Heart right ventricle (tissue), 16 donors: ENCODE results near the gene FOSL1. TPM values are rescaled to one million over a fixed set of nuclear protein-coding genes. Genes with fewer than 3 reads are reported as not detected.
A peak's percentile ranks its signal among the peaks of the same experiment; 100 is the strongest.

Experiments
- ATAC-seq, 8 donors: fragments of 200-7000 bp; cut with Tn5 transposase; one replicate each; pipeline ENCODE4 v1.9.1; 2020; ENCODE audit warnings: mild to moderate bottlenecking in 8 of 8, moderate library complexity in 8 of 8, moderate number of reproducible peaks in 1 of 8
- DNase-seq, 2 donors: peaks; one replicate each; pipeline ENCODE4 v3.0.0-alpha.2; 2020
- H3K27ac ChIP-seq, 10 donors: fragments of 200-600 bp; sonication (generic) in 2 of 10; one replicate each; pipeline versions ENCODE4 v1.5.0 to v1.8.0; 2020 to 2022; ENCODE audit warnings: mild to moderate bottlenecking in 3 of 10
- H3K27me3 ChIP-seq, 7 donors: fragments of 200-600 bp; one replicate each; pipeline ENCODE4 v1.8.0; 2021 to 2022; ENCODE audit warnings: mild to moderate bottlenecking in 2 of 7
- H3K36me3 ChIP-seq, 9 donors: fragments of 200-600 bp; sonication (generic) in 1 of 9; one replicate each; pipeline versions ENCODE4 v1.5.0 to v1.8.0; 2020 to 2022; ENCODE audit warnings: mild to moderate bottlenecking in 2 of 9
- H3K4me1 ChIP-seq, 9 donors: fragments of 200-600 bp; sonication (generic) in 1 of 9; one replicate each; pipeline versions ENCODE4 v1.5.0 to v1.8.0; 2020 to 2022; ENCODE audit warnings: mild to moderate bottlenecking in 4 of 9
- H3K4me3 ChIP-seq, 10 donors: fragments of 200-600 bp; sonication (generic) in 2 of 10; one replicate each; pipeline versions ENCODE4 v1.5.0 to v1.8.0; 2020 to 2022; ENCODE audit warnings: mild to moderate bottlenecking in 7 of 10, moderate library complexity in 2 of 10
- H3K9me3 ChIP-seq, 11 donors: fragments of 200-600 bp in 10 of 11; sonication (generic) in 2 of 11; one replicate each; pipeline versions ENCODE4 v1.5.0 to v1.8.0; 2013 to 2022; ENCODE audit warnings: mild to moderate bottlenecking in 2 of 11, control low read depth in 1 of 11, moderate library complexity in 1 of 11
- WGBS, 2 donors: extraction: QIAGEN DNeasy Blood & Tissue Kit; methylation state at CpG; one replicate each; pipeline ENCODE4 v1.1.7; 2013; ENCODE audit warnings: inconsistent platforms in 1 of 2; 5-methylcytosine and 5-hydroxymethylcytosine counted together
- intact Hi-C, 10 donors: fragments of 100-400 bp; cut with DNase I; formaldehyde crosslinking; loops; one replicate each; pipeline versions ENCODE4 v1.11.1 to v1.14.2; 2022
- polyA plus RNA-seq, 2 donors: library from polyadenylated mRNA; stranded (reverse); fragments of 200-250 nt; gene quantifications; one replicate each; pipeline ENCODE4 v1.2.3, GENCODE V29; 2013
- total RNA-seq, 10 donors: library from RNA; stranded (reverse); fragmentation: NEBNext Ultra II Directional in 3 of 10; extraction: Animal tissue kit (Norgen Biotek cat#: 25700) in 3 of 10; gene quantifications; one replicate each; pipeline versions ENCODE4 v1.2.1 to v1.2.4, GENCODE V29; 2021 to 2023
- TF ChIP-seq, protein P1 (sequence below), 9 donors: fragments of 200-600 bp; sonication (generic) in 2 of 9; IDR thresholded peaks; one replicate each; pipeline versions ENCODE4 v1.5.0 to v1.8.0; 2021 to 2022; ENCODE audit warnings: antibody characterized with exemption in 9 of 9, mild to moderate bottlenecking in 5 of 9, moderate library complexity in 1 of 9
- donor health status: Arrhythmogenic right ventricular cardiomyopathy.
- donor health status: ischemic (EF 13 %, LVEDD 7.1; RV severe dilation, severe dysfunction).
- donor health status: healthy with polysubstance abuse.
- donor health status: DM: no; HTN: yes; CAD: no.
- donor health status: DM: no; HTN: no; CAD: no.
- donor health status: ischemic (EF 25% LVEDD 6.9; RV normal size, moderate dysfunction).
- donor health status: ischemic (EF 25% LVEDD 5.7; RV mildly dilated, moderate dysfunction).
- donor health status: healthy.
- donor health status: DM: yes; HTN: yes; CAD: no.
- donor health status: Ischemic cardiomyopathy.
- donor health status: ischemic (EF 35%, LVEDD 5.7; RV mildly dilated, moderate dysfunction).
- donor health status: nonischemic (EF 11% LVEDD 7.7; RV severe dilation, severe dysfunction).
- donor health status: DM: yes; HTN: yes; CAD: no.
- donor health status: PGD.
- donor health status: ischemic (EF 29% LVEDD 5.4; RV normal size, mild dysfunction).
- donor health status: nonischemic (EF 23%, LVEDD 6.1; RV moderate dilation, normal function).

The FOSL1 gene
- total and polyA plus RNA-seq, 12 donors: 0.31 to 32.8 (median 2.8) TPM; not detected in 2

DNA sequence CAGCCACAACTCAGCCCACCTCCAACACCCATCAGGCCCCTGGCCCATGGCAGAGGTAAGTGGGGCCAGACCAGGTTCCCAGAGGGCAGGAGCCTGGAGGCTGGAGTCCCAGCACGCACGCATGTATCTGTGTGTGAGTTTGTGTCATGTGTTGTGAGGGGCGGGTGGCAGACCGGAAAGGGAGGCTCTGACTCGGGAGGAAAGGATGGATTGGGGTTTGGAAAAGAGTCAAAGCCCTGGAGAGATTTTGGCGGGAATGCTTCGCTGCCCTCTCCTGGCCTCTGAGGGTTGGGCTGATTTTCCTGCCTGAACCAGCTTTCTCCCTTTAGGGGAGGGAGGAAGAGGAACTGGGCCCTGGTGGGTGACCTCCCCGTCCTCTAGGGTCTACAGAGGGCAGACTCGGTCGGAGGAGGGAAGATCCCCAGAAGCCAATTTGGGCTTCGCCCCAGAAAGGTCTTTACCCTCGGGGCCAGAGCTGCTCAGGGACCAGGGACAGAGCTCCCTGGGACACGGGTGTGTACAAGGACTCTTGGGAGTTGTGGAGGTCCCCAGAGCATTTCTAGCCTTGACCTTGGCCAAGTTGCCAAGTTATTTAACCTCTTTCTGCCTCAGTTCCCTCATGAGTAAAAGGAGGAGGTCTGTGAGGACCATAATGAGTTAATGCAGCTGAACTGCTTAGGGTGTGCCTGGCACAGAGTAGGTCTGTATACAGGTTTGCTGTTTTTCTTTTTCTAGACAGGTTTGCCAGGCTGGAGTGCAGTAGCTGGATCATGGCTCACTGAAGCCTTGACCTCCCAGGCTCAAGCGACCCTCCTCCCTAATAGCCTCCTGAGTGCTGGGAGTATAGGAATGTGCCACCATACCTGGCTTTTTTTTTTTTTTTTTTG lies 11.7 kb upstream of the FOSL1 start:
- H3K36me3 ChIP-seq: peaks cover 0 to under 1% (median 0%) of the 10 kb centered on the region in 9 donors
- peak overlapping the region in 1 of 10 donors; percentile 6 for H3K4me3 ChIP-seq
- peak in 1 of 2 donors; percentile 64 for DNase-seq
- no peaks in the 10 kb centered on the region for H3K9me3 ChIP-seq
- ATAC-seq: peak; percentile 11 to 73 (median 46)
- H3K27ac ChIP-seq: peak overlapping the region in 6 of 10 donors; percentile 9 to 61 (median 38)
- WGBS, 2 donors: 19 to 26% methylated on average over 14 of the region's 14 CpGs
- intact Hi-C loops: no loop called here
- peaks cover 25 to 46% (median 38%) of the 10 kb centered on the region in 9 donors for H3K4me1 ChIP-seq
- TF ChIP-seq, protein P1, sequence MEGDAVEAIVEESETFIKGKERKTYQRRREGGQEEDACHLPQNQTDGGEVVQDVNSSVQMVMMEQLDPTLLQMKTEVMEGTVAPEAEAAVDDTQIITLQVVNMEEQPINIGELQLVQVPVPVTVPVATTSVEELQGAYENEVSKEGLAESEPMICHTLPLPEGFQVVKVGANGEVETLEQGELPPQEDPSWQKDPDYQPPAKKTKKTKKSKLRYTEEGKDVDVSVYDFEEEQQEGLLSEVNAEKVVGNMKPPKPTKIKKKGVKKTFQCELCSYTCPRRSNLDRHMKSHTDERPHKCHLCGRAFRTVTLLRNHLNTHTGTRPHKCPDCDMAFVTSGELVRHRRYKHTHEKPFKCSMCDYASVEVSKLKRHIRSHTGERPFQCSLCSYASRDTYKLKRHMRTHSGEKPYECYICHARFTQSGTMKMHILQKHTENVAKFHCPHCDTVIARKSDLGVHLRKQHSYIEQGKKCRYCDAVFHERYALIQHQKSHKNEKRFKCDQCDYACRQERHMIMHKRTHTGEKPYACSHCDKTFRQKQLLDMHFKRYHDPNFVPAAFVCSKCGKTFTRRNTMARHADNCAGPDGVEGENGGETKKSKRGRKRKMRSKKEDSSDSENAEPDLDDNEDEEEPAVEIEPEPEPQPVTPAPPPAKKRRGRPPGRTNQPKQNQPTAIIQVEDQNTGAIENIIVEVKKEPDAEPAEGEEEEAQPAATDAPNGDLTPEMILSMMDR (IDR thresholded peaks at IDR 0.05): peak in 8 of 9 donors; percentile 7 to 62 (median 40)
- H3K27me3 ChIP-seq: no peaks in the 10 kb centered on the region

DNA sequence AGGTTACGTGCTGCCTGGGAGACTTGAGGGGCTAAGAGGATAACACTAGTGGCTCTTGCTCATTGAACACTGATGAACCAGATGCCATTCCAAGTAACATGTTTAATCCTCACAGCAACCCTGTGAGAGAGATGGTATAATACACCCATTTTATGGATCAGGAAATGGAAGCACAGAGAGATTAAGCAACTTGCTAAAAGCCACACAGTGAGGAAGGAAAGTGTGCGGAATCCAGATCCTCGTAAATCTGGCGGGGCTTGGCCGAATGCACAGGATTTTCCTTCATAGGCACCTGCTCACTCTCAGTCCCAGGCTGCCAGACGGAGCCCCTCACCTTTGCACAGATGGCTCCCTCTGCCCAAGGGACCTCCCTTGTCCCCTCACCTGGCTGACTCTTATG lies 7.7 kb upstream of the FOSL1 start:
- no peaks in the 10 kb centered on the region for H3K27me3 ChIP-seq
- H3K27ac ChIP-seq: no peak overlapping the region
- H3K9me3 ChIP-seq: no peaks in the 10 kb centered on the region
- no peak overlapping the region for H3K4me3 ChIP-seq
- no peak for ATAC-seq
- TF ChIP-seq, protein P1 (IDR thresholded peaks at IDR 0.05): no peak
- no peak for DNase-seq
- no peaks in the 10 kb centered on the region for H3K36me3 ChIP-seq
- peaks cover 8 to 17% (median 13%) of the 10 kb centered on the region in 9 donors for H3K4me1 ChIP-seq
- intact Hi-C loops: no loop called here
- WGBS, 2 donors: 83 to 85% methylated on average over 6 of the region's 6 CpGs

DNA sequence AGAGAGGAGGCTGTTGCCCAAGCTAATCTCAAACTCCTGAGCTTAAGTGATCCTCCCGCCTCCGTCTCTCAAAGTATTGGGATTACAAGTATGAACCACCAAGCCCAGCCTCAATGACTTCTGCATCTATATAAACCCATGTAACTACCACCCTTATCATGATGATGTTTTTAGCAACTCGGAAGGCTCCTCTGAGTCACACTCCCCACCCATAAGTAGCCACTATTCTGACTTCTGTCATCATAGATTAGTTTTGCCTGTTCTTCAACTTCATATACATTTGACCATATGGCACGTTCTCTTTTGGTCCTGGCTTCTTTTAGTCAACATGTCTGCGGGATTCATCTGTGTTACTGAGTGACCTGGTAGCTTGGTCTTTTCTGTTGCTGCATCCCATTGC lies 6.4 kb upstream of the FOSL1 start:
- TF ChIP-seq, protein P1 (IDR thresholded peaks at IDR 0.05): no peak
- intact Hi-C loops: no loop called here
- H3K36me3 ChIP-seq: no peaks in the 10 kb centered on the region
- WGBS, 2 donors: 83 to 84% methylated on average over 5 of the region's 5 CpGs
- DNase-seq: no peak
- no peak overlapping the region for H3K4me3 ChIP-seq
- H3K27ac ChIP-seq: no peak overlapping the region
- no peaks in the 10 kb centered on the region for H3K9me3 ChIP-seq
- H3K4me1 ChIP-seq: peaks cover 3 to 8% (median 5%) of the 10 kb centered on the region in 9 donors
- ATAC-seq: no peak
- no peaks in the 10 kb centered on the region for H3K27me3 ChIP-seq

GRCh38 chr11:65903715-65904114 lies 3.5 kb upstream of the FOSL1 start:
- WGBS, 2 donors: 81 to 88% methylated on average over 8 of the region's 8 CpGs
- no peak for DNase-seq

More at GRCh38 chr11:65903715-65904114, 3.5 kb upstream of the FOSL1 start:
- Histone ChIP-seq H3K4me3 (no peak overlapping the region), H3K27ac (no peak overlapping the region), H3K9me3 (no peaks in the 10 kb centered on the region), H3K27me3 (peaks cover 0 to 9% (median 4%) of the 10 kb centered on the region in 7 donors), H3K4me1 (peaks cover 6 to 21% (median 13%) of the 10 kb centered on the region in 9 donors), H3K36me3 (no peaks in the 10 kb centered on the region)
- TF ChIP-seq, protein P1 (IDR thresholded peaks at IDR 0.05): no peak
- intact Hi-C loops: no loop called here
- ATAC-seq: no peak
